ENCODE results near the gene KIT. TPM values are rescaled to one million over a fixed set of nuclear protein-coding genes. Genes with fewer than 3 reads are reported as not detected.

Gene KIT
- total RNA-seq, 2 experiments from 2014 or later = 0.05 to 0.36 TPM

DNA sequence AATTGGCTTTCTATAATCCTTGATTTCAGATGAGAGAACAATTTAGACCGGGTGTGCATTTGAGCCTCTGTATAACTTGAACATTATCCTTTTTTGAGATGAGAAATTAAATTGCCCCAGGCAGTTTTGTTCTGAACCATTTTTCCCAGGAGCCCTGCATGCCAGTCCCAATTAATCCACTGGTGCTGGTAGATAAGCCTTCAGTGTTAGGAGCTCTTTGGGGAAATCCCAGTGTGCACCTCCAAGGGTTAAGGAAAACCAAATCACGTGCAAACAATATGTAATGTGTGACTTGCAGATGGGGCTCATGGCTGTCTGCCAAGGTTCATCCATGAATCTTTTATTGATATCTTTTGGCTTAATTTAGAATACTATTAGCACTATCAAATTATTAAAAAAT, 43.2 kb downstream of the KIT start:
- Histone ChIP-seq H3K27me3 (ENCODE audit: control insufficient read depth in 1 of 2, insufficient read depth in 2 of 2, low read length in 2 of 2) (no peaks in the 10 kb centered on the region), H3K4me1 (ENCODE audit: insufficient read depth, low read length) (no peaks in the 10 kb centered on the region), H3K9me3 (ENCODE audit: control insufficient read depth in 1 of 2, insufficient read depth in 1 of 2, low read length in 2 of 2) (no peaks in the 10 kb centered on the region), H3K27ac (ENCODE audit: low read depth in 1 of 2, low read length in 2 of 2) (no peak overlapping the region), H3K36me3 (ENCODE audit: insufficient read depth, low read length) (no peaks in the 10 kb centered on the region), H3K4me3 (ENCODE audit: low read length) (no peak overlapping the region)
- no peak overlapping the region for H3K27ac Mint-ChIP-seq
- no peaks in the 10 kb centered on the region for H3K36me3 Mint-ChIP-seq (ENCODE audit: low read depth)
- DNase-seq (no peak), ATAC-seq (ENCODE audit: poor library complexity) (no peak)
- no peaks in the 10 kb centered on the region for H3K4me1 Mint-ChIP-seq (ENCODE audit: low read depth)
- H3K9me3 Mint-ChIP-seq = no peaks in the 10 kb centered on the region
- ChIA-PET CTCF (no interaction called here), POLR2A (no interaction called here)
- H3K27me3 Mint-ChIP-seq = no peaks in the 10 kb centered on the region
- H3K4me3 Mint-ChIP-seq = no peak overlapping the region
- intact Hi-C loops (cut with DNase I, micrococcal nuclease) = no loop called here
- TF ChIP-seq, protein P1, sequence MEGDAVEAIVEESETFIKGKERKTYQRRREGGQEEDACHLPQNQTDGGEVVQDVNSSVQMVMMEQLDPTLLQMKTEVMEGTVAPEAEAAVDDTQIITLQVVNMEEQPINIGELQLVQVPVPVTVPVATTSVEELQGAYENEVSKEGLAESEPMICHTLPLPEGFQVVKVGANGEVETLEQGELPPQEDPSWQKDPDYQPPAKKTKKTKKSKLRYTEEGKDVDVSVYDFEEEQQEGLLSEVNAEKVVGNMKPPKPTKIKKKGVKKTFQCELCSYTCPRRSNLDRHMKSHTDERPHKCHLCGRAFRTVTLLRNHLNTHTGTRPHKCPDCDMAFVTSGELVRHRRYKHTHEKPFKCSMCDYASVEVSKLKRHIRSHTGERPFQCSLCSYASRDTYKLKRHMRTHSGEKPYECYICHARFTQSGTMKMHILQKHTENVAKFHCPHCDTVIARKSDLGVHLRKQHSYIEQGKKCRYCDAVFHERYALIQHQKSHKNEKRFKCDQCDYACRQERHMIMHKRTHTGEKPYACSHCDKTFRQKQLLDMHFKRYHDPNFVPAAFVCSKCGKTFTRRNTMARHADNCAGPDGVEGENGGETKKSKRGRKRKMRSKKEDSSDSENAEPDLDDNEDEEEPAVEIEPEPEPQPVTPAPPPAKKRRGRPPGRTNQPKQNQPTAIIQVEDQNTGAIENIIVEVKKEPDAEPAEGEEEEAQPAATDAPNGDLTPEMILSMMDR (IDR thresholded peaks at IDR 0.05) = no peak

DNA sequence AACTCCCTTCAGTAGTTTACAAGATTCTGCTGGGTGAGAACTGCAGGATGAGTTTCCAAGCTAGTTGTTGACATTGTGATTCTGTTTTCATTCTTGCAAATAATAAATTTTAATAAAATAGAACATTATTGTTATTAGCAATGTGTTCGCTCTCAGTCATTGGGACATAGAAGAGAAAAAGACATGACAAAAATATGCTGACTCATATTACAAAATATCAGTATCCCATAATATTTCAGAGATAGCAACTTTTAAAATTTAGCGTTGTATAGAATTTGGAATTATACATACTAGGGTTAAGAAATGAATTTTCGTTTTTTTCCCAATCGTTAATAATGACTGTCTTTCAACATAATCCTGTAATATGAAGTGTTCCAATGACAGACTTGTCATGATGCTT, 45.4 kb downstream of the KIT start:
- Mint-ChIP-seq H3K36me3 (ENCODE audit: low read depth) (no peaks in the 10 kb centered on the region), H3K9me3 (no peaks in the 10 kb centered on the region), H3K4me1 (ENCODE audit: low read depth) (no peaks in the 10 kb centered on the region), H3K27me3 (no peaks in the 10 kb centered on the region), H3K27ac (no peak overlapping the region), H3K4me3 (no peak overlapping the region)
- H3K9me3 ChIP-seq (ENCODE audit: control insufficient read depth in 1 of 2, insufficient read depth in 1 of 2, low read length in 2 of 2) = no peaks in the 10 kb centered on the region
- no peak overlapping the region for H3K27ac ChIP-seq (ENCODE audit: low read depth in 1 of 2, low read length in 2 of 2)
- intact Hi-C loops (cut with DNase I, micrococcal nuclease) = no loop called here
- peaks cover 4% of the 10 kb centered on the region for H3K4me1 ChIP-seq (ENCODE audit: insufficient read depth, low read length)
- TF ChIP-seq, protein P1 (IDR thresholded peaks at IDR 0.05) = no peak
- H3K4me3 ChIP-seq (ENCODE audit: low read length) = no peak overlapping the region
- H3K27me3 ChIP-seq (ENCODE audit: control insufficient read depth in 1 of 2, insufficient read depth in 2 of 2, low read length in 2 of 2) = no peaks in the 10 kb centered on the region
- no peak for ATAC-seq (ENCODE audit: poor library complexity)
- no peak for DNase-seq
- no peaks in the 10 kb centered on the region for H3K36me3 ChIP-seq (ENCODE audit: insufficient read depth, low read length)
- ChIA-PET POLR2A (no interaction called here), CTCF (no interaction called here)

DNA sequence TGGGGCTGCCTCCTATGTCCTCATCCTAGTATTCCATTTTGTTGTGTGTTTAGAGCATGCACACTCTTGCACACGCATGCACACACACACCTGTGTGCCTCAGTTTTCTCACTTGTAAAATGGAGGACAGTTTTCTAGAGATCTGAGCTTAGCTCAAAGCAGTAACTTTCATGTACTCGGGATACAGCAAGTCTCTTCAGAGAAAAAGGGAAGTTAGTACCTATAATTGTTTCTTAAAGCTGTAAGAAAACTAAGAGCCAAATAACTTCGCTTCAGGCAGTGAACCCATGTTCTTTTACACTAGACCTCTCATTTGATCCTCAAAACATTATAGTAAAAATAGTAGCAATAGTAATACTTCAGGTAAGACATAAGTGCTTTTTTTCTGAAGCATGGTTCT, 49.6 kb downstream of the KIT start:
- no peaks in the 10 kb centered on the region for H3K36me3 Mint-ChIP-seq (ENCODE audit: low read depth)
- no peak overlapping the region for H3K4me3 Mint-ChIP-seq
- Histone ChIP-seq H3K4me1 (ENCODE audit: insufficient read depth, low read length) (peaks cover 20% of the 10 kb centered on the region), H3K27ac (ENCODE audit: low read depth in 1 of 2, low read length in 2 of 2) (no peak overlapping the region), H3K4me3 (ENCODE audit: low read length) (no peak overlapping the region), H3K9me3 (ENCODE audit: control insufficient read depth in 1 of 2, insufficient read depth in 1 of 2, low read length in 2 of 2) (no peaks in the 10 kb centered on the region), H3K27me3 (ENCODE audit: control insufficient read depth in 1 of 2, insufficient read depth in 2 of 2, low read length in 2 of 2) (no peaks in the 10 kb centered on the region), H3K36me3 (ENCODE audit: insufficient read depth, low read length) (no peaks in the 10 kb centered on the region)
- no peak for ATAC-seq (ENCODE audit: poor library complexity)
- no peaks in the 10 kb centered on the region for H3K9me3 Mint-ChIP-seq
- peaks cover 9% of the 10 kb centered on the region for H3K27me3 Mint-ChIP-seq
- no peak for DNase-seq
- CTCF ChIA-PET = no interaction called here
- no peak overlapping the region for H3K27ac Mint-ChIP-seq
- POLR2A ChIA-PET = no interaction called here
- intact Hi-C loops (cut with DNase I, micrococcal nuclease) = no loop called here
- peaks cover 12% of the 10 kb centered on the region for H3K4me1 Mint-ChIP-seq (ENCODE audit: low read depth)
- TF ChIP-seq, protein P1 (IDR thresholded peaks at IDR 0.05) = no peak
